ENCODE data around the gene ALOX5.
"Not testable (repeated sequence)": the region's sequence is repeated elsewhere in the genome, so short reads cannot be mapped to it uniquely, and the experiment has no call there.

ALOX5 gene

GRCh38 chr10:45408421-45409319 lies 34.7 kb downstream of the ALOX5 start:
- no peak for DNase-seq

- DNase-seq = not testable (repeated sequence)
Measured at GRCh38 chr10:45409347-45409746, 35.3 kb downstream of the ALOX5 start.

DNA sequence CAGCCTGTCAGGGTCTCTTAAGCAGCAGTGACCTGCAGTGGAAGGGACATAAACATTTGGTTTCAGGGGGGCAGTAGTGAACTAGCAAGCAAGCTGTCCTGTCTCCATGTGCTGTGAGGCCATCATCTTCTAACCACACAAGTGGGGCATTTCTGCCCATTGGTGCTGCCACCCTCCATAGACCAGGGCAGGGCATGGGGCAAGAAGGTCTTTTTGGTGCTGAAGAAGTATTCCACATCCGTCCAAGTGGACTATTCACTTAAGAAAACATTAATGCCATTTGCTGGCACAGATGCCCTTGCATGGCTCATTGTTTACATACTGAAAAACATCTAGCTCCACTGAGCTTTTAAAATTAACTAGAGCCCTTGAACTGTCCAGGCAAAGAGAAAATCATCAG lies 35.8 kb downstream of the ALOX5 start:
- no peak for DNase-seq

DNA sequence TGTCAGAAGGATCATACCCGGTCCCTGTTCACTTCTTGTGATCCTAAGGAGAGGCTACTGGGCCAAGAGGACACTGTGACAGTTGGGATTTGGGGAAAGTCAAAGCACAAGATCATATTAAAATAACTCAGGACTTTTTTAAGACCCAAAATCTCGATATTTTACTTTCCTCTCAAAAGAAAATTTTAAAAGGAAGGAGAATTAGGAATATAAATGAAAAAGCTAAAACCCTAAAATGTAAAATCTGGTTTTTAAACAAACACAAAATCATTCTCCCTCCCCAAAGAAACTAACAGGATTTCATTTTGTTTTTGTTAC lies 36.4 kb downstream of the ALOX5 start:
- DNase-seq = no peak

DNA sequence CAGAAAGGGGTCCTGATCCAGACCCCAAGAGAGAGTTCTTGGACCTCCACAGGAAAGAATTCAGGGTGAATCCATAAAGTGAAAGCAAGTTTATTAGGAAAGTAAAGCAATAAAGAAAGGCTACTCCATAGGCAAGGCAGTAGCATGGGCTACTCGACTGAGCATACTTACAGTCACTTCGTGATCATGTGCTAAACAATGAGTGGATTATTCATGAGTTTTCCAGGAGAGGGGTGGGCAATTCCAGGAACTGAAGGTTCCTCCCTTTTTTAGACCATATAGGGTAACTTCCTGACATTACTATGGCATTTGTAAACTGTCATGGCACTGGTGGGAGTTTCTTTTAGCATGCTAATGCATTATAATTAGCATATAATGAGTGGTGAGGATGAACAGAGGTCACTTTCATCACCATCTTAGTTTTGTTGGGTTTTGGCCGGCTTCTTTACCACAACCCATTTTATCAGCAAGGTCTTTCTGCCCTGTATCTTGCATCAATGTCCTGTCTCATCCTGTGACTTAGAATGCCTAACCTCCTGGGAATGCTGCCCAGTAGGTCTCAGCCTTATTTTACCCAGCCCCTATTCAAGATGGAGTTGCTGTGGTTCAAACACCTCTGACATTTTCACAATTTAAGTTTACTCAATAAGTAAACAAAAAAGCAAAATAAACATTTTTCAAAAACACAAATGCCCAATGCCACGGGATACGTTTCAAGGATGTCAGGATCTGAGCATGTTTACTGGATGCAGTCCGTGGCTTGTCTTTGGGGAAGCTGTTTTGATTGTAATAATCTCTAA lies 37.0 kb downstream of the ALOX5 start:
- DNase-seq = no peak

GRCh38 chr10:45411607-45411940 lies 37.6 kb downstream of the ALOX5 start:
- DNase-seq = no peak

GRCh38 chr10:45415062-45415461 lies 41.0 kb downstream of the ALOX5 start:
- DNase-seq = not testable (repeated sequence)

- DNase-seq = no peak
Measured at GRCh38 chr10:45416603-45417002, 42.6 kb downstream of the ALOX5 start.

DNA sequence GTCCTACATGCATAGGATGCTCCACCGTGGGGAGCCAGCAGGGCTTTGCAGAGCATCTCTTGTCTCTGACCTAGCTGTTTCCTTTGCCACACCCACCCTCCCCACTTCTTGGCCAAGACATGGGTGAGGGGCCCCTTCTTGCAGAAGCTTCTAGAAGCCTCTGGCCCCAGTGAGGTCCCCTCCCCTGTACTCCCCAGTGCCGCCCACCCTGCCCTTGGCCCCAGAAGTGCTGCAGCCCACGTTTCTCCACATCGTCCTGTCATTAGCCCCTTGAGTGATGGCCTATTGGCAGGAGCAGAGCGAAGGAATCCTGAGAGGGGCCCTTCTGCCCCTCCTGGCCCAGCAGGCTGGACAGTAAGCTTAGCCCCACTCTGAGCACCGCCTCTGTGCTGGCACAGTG lies 43.7 kb downstream of the ALOX5 start:
- no peak for DNase-seq

GRCh38 chr10:45418417-45418848 lies 44.4 kb downstream of the ALOX5 start:
- DNase-seq = no peak

- DNase-seq = no peak
Measured at GRCh38 chr10:45418849-45419675, 45.0 kb downstream of the ALOX5 start.

DNA sequence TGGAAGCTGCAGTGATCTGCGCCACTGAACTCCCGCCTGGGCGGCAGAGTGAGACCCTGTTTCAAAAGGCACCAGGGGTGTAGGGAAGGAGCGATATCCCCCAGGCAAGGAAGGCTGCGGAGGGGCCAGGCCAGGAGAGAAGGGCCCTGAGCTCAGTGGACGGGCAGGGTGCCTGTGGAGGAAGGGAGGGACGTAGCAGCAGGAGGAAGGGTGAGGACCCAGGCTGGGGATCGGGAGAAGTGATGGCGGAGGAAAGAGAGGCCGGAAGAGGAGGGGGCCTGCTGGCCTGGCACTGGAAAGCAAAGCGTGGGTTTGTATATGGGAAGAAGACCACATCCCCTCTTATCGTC lies 45.6 kb downstream of the ALOX5 start:
- no peak for DNase-seq

GRCh38 chr10:45420453-45421192 lies 46.6 kb downstream of the ALOX5 start:
- DNase-seq = no peak

- no peak for DNase-seq
Measured at GRCh38 chr10:45421221-45422097, 47.4 kb downstream of the ALOX5 start.

DNA sequence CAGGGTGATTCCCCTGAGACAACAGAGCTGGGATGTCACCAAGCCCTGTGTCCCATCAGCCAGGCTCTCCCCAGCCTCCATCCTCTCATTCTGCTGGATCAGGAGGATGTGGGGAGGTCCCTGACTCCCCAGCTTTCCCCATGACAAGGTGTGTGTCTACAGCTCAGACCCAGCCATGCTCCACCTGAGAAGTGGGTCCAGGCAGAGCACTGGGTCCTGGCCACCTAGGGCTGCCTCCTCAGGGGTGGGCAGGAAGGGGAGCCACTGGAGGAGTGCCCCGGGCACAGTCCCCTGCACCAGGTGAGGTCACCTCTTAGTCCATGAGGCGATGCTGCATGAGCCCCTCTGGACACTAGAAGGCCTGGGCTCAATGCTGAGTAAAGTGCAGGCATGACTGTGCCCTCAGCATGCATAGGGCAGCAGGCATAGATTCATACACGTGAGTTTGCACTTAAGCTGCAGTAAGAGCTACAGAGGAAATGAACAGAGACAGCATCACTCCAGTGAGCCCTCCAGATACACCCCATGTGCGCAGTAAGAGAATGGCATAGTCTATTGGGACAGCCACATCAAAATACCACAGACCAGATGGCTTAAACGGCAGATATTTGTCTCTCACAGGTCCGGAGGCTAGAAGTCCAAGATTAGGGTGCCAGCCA lies 48.3 kb downstream of the ALOX5 start:
- no peak for DNase-seq

DNA sequence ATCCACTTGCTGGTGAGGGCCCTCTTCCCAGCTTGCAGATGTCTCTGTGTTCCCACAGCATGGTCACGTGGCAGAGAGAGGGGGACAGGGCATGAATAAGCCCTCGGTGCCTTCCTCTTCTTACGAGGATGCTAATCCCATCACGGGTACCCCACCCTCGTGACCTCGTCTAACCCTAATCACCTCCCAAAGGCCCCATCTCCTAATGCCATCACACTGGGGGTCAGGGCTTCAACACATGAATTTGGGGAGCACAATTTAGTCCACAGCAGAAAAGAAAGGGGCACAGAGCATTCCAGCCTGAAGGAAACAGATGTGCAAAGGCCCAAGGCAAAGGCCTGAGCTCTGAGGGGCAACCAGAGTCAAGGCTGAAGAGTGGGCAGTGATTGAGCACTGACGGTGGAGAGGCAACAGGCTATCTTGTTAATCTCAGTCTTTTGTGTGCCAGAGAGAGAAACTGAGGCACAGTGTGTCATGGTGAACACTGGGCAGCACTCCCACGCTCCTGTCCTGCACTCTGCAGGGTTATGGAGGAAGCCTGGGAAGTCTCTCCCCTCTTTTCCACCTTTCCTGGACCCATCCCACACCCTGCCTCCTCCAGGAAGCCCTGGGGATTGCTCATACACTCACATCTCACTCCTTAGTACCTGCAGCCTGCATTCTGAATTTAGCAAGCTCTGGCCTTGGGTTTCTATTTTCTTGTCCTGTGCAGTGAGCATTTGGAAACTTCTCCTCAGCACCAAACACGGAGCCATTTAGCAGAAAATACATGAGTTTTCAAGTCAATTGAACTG lies 49.0 kb downstream of the ALOX5 start:
- DNase-seq = no peak

DNA sequence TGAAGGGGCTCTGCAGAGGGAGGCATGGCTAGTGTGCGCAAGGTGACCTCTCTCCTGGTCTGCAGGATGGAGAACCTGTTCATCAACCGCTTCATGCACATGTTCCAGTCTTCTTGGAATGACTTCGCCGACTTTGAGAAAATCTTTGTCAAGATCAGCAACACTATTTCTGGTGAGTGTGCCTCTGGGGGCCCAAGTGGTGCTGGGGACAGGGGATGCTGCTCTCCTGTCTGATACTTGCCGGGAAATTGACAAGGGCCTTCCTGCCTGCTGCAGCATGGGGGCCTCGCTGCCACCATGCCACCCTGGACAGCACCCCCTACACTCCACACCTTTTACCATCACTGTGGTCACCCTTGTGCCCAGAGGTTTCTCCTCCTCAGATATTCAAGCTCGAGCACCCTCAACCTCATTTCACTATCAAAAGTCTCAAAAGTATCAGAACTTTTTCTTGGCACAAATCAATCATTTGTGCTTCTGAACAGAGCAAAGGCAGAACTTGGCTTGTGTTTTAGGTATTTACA lies 50.0 kb downstream of the ALOX5 start:
- no peak for DNase-seq

DNA sequence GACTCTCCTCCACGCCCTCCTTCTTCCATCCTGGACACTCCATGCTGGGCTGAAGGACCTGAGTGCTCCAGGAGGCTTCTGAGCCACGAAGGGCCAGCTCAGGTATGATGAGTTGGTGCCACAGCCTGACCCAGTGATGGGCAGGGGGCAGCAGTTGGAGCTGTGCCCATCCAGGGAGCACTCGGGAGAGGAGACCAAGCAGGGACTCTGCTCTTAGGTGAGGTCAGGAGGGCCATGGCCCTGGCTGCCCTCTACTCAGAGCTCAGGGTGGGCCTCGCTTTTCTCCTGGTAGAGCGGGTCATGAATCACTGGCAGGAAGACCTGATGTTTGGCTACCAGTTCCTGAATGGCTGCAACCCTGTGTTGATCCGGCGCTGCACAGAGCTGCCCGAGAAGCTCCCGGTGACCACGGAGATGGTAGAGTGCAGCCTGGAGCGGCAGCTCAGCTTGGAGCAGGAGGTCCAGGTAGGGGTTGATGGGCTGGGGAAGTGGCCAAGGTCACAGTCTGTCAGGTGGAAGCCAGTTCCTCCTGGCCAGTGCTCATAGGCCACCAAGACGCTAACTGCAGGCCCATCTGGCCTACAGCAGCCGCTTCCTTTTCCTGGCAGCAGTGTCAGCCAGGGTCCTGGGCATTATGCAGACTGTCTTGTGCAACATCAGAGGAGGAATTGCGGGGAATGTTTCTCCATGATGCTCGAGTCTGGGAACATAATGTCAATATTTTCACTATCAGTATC lies 50.8 kb downstream of the ALOX5 start:
- no peak for DNase-seq
